ENCODE measurements around the gene TNXB.
"Not testable (repeated sequence)": the region's sequence is repeated elsewhere in the genome, so short reads cannot be mapped to it uniquely, and the experiment has no call there.

DNA sequence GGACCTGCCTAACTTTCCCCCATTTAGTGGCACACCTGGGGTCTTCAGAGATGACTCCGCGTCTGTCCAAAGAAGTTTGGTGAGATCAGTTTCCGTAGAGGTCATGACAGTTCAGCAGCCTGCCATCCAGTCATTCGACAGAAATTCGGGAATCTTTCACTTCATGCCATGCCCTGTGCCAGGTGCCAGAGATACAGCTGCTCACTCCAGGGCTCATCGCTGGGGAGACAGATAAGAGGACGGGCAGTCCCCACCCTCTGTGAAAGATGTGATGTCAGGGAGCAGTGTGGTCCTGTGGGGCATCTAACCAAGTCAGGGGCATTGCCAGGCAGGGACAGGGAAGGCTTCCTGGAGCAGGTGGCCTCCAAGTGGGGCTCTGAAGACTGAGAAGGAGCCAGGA is 105.8 kb downstream of the TNXB start:
- TF ChIP-seq, protein P1, sequence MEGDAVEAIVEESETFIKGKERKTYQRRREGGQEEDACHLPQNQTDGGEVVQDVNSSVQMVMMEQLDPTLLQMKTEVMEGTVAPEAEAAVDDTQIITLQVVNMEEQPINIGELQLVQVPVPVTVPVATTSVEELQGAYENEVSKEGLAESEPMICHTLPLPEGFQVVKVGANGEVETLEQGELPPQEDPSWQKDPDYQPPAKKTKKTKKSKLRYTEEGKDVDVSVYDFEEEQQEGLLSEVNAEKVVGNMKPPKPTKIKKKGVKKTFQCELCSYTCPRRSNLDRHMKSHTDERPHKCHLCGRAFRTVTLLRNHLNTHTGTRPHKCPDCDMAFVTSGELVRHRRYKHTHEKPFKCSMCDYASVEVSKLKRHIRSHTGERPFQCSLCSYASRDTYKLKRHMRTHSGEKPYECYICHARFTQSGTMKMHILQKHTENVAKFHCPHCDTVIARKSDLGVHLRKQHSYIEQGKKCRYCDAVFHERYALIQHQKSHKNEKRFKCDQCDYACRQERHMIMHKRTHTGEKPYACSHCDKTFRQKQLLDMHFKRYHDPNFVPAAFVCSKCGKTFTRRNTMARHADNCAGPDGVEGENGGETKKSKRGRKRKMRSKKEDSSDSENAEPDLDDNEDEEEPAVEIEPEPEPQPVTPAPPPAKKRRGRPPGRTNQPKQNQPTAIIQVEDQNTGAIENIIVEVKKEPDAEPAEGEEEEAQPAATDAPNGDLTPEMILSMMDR (conservative IDR thresholded peaks at IDR 0.05; ENCODE audit: low read depth in 2 of 2), result not testable (repeated sequence)
- TF ChIP-seq, protein P2, sequence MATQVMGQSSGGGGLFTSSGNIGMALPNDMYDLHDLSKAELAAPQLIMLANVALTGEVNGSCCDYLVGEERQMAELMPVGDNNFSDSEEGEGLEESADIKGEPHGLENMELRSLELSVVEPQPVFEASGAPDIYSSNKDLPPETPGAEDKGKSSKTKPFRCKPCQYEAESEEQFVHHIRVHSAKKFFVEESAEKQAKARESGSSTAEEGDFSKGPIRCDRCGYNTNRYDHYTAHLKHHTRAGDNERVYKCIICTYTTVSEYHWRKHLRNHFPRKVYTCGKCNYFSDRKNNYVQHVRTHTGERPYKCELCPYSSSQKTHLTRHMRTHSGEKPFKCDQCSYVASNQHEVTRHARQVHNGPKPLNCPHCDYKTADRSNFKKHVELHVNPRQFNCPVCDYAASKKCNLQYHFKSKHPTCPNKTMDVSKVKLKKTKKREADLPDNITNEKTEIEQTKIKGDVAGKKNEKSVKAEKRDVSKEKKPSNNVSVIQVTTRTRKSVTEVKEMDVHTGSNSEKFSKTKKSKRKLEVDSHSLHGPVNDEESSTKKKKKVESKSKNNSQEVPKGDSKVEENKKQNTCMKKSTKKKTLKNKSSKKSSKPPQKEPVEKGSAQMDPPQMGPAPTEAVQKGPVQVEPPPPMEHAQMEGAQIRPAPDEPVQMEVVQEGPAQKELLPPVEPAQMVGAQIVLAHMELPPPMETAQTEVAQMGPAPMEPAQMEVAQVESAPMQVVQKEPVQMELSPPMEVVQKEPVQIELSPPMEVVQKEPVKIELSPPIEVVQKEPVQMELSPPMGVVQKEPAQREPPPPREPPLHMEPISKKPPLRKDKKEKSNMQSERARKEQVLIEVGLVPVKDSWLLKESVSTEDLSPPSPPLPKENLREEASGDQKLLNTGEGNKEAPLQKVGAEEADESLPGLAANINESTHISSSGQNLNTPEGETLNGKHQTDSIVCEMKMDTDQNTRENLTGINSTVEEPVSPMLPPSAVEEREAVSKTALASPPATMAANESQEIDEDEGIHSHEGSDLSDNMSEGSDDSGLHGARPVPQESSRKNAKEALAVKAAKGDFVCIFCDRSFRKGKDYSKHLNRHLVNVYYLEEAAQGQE (IDR thresholded peaks at IDR 0.05; ENCODE audit: unreplicated experiment), result not testable (repeated sequence)
- not testable (repeated sequence) for TF ChIP-seq EZH2 (IDR thresholded peaks at IDR 0.05; ENCODE audit: low read depth, unreplicated experiment); CREB1 (CRISPR knock-in tag; IDR thresholded peaks at IDR 0.05; ENCODE audit: low read depth); EZH2phosphoT487 (IDR thresholded peaks at IDR 0.05; ENCODE audit: unreplicated experiment); POLR2AphosphoS5 (IDR thresholded peaks at IDR 0.05; ENCODE audit: low read depth); JUNB (IDR thresholded peaks at IDR 0.05; ENCODE audit: unreplicated experiment); STAT1 (IDR thresholded peaks at IDR 0.05; ENCODE audit: unreplicated experiment); NANOG (IDR thresholded peaks at IDR 0.05; ENCODE audit: borderline replicate concordance); ZNF114 (CRISPR knock-in tag; IDR thresholded peaks at IDR 0.05)
- TF ChIP-seq, protein P3, sequence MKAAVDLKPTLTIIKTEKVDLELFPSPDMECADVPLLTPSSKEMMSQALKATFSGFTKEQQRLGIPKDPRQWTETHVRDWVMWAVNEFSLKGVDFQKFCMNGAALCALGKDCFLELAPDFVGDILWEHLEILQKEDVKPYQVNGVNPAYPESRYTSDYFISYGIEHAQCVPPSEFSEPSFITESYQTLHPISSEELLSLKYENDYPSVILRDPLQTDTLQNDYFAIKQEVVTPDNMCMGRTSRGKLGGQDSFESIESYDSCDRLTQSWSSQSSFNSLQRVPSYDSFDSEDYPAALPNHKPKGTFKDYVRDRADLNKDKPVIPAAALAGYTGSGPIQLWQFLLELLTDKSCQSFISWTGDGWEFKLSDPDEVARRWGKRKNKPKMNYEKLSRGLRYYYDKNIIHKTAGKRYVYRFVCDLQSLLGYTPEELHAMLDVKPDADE (IDR thresholded peaks at IDR 0.05), result not testable (repeated sequence)
- TF ChIP-seq, protein P4, sequence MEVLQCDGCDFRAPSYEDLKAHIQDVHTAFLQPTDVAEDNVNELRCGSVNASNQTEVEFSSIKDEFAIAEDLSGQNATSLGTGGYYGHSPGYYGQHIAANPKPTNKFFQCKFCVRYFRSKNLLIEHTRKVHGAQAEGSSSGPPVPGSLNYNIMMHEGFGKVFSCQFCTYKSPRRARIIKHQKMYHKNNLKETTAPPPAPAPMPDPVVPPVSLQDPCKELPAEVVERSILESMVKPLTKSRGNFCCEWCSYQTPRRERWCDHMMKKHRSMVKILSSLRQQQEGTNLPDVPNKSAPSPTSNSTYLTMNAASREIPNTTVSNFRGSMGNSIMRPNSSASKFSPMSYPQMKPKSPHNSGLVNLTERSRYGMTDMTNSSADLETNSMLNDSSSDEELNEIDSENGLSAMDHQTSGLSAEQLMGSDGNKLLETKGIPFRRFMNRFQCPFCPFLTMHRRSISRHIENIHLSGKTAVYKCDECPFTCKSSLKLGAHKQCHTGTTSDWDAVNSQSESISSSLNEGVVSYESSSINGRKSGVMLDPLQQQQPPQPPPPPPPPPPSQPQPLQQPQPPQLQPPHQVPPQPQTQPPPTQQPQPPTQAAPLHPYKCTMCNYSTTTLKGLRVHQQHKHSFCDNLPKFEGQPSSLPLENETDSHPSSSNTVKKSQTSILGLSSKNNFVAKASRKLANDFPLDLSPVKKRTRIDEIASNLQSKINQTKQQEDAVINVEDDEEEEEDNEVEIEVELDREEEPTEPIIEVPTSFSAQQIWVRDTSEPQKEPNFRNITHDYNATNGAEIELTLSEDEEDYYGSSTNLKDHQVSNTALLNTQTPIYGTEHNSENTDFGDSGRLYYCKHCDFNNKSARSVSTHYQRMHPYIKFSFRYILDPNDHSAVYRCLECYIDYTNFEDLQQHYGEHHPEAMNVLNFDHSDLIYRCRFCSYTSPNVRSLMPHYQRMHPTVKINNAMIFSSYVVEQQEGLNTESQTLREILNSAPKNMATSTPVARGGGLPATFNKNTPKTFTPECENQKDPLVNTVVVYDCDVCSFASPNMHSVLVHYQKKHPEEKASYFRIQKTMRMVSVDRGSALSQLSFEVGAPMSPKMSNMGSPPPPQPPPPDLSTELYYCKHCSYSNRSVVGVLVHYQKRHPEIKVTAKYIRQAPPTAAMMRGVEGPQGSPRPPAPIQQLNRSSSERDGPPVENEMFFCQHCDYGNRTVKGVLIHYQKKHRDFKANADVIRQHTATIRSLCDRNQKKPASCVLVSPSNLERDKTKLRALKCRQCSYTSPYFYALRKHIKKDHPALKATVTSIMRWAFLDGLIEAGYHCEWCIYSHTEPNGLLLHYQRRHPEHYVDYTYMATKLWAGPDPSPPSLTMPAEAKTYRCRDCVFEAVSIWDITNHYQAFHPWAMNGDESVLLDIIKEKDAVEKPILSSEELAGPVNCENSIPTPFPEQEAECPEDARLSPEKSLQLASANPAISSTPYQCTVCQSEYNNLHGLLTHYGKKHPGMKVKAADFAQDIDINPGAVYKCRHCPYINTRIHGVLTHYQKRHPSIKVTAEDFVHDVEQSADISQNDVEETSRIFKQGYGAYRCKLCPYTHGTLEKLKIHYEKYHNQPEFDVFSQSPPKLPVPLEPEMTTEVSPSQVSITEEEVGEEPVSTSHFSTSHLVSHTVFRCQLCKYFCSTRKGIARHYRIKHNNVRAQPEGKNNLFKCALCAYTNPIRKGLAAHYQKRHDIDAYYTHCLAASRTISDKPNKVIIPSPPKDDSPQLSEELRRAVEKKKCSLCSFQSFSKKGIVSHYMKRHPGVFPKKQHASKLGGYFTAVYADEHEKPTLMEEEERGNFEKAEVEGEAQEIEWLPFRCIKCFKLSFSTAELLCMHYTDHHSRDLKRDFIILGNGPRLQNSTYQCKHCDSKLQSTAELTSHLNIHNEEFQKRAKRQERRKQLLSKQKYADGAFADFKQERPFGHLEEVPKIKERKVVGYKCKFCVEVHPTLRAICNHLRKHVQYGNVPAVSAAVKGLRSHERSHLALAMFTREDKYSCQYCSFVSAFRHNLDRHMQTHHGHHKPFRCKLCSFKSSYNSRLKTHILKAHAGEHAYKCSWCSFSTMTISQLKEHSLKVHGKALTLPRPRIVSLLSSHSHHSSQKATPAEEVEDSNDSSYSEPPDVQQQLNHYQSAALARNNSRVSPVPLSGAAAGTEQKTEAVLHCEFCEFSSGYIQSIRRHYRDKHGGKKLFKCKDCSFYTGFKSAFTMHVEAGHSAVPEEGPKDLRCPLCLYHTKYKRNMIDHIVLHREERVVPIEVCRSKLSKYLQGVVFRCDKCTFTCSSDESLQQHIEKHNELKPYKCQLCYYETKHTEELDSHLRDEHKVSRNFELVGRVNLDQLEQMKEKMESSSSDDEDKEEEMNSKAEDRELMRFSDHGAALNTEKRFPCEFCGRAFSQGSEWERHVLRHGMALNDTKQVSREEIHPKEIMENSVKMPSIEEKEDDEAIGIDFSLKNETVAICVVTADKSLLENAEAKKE (CRISPR knock-in tag; IDR thresholded peaks at IDR 0.05), result not testable (repeated sequence)
